ENCODE data around the gene ARFGEF3.

DNA sequence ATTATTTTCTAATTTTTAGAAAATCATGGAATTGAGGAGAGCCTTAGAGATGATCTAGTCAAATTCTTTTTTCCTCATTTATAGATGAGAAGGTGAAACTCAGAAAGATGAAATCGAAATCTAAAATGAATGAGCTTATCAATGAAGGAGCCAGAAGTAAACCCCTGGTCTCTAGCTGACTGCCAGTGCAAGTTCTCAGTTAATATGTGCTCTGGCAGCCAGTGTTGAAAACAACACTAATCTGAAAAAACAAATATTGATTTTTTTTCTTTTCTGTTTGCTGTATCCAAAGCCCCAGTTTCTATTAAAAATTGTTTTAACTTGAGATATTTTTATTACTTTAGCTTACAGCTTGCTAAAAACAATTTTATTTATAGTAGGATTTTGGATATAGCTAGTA is 78.0 kb downstream of the ARFGEF3 start:
- TF ChIP-seq, protein P1, sequence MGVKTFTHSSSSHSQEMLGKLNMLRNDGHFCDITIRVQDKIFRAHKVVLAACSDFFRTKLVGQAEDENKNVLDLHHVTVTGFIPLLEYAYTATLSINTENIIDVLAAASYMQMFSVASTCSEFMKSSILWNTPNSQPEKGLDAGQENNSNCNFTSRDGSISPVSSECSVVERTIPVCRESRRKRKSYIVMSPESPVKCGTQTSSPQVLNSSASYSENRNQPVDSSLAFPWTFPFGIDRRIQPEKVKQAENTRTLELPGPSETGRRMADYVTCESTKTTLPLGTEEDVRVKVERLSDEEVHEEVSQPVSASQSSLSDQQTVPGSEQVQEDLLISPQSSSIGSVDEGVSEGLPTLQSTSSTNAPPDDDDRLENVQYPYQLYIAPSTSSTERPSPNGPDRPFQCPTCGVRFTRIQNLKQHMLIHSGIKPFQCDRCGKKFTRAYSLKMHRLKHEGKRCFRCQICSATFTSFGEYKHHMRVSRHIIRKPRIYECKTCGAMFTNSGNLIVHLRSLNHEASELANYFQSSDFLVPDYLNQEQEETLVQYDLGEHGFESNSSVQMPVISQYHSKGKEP (tag by site-specific recombination; IDR thresholded peaks at IDR 0.05): no peak
- TF ChIP-seq KLF1 (tag by site-specific recombination; IDR thresholded peaks at IDR 0.05) (no peak), ZBTB20 (tag by site-specific recombination; IDR thresholded peaks at IDR 0.05) (no peak)
- TF ChIP-seq, protein P2, sequence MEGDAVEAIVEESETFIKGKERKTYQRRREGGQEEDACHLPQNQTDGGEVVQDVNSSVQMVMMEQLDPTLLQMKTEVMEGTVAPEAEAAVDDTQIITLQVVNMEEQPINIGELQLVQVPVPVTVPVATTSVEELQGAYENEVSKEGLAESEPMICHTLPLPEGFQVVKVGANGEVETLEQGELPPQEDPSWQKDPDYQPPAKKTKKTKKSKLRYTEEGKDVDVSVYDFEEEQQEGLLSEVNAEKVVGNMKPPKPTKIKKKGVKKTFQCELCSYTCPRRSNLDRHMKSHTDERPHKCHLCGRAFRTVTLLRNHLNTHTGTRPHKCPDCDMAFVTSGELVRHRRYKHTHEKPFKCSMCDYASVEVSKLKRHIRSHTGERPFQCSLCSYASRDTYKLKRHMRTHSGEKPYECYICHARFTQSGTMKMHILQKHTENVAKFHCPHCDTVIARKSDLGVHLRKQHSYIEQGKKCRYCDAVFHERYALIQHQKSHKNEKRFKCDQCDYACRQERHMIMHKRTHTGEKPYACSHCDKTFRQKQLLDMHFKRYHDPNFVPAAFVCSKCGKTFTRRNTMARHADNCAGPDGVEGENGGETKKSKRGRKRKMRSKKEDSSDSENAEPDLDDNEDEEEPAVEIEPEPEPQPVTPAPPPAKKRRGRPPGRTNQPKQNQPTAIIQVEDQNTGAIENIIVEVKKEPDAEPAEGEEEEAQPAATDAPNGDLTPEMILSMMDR (tag by site-specific recombination; IDR thresholded peaks at IDR 0.05): no peak
- TF ChIP-seq, protein P3, sequence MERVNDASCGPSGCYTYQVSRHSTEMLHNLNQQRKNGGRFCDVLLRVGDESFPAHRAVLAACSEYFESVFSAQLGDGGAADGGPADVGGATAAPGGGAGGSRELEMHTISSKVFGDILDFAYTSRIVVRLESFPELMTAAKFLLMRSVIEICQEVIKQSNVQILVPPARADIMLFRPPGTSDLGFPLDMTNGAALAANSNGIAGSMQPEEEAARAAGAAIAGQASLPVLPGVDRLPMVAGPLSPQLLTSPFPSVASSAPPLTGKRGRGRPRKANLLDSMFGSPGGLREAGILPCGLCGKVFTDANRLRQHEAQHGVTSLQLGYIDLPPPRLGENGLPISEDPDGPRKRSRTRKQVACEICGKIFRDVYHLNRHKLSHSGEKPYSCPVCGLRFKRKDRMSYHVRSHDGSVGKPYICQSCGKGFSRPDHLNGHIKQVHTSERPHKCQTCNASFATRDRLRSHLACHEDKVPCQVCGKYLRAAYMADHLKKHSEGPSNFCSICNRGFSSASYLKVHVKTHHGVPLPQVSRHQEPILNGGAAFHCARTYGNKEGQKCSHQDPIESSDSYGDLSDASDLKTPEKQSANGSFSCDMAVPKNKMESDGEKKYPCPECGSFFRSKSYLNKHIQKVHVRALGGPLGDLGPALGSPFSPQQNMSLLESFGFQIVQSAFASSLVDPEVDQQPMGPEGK (tag by site-specific recombination; IDR thresholded peaks at IDR 0.05): no peak
